Umbilical cord (tissue), 2 donors: ENCODE measurements around the gene TASP1. TPM values are rescaled to one million over a fixed set of nuclear protein-coding genes. Genes with fewer than 3 reads are reported as not detected.

Source experiments
- DNase-seq: peaks from one replicate; pipeline ENCODE4 v3.0.0-alpha.2; 2015; ENCODE audit warnings: low spot score
- total RNA-seq: library from RNA; depleted of rRNA; stranded (reverse); fragments of >200 nt; gene quantifications from one replicate; pipeline ENCODE4 v1.2.3, GENCODE V29; 2014; ENCODE audit warnings: low replicate concordance; ENCODE audit not compliant: insufficient read depth

Gene TASP1
- total RNA-seq, 1 donor from 2014 or later, result 54.2 TPM

DNA sequence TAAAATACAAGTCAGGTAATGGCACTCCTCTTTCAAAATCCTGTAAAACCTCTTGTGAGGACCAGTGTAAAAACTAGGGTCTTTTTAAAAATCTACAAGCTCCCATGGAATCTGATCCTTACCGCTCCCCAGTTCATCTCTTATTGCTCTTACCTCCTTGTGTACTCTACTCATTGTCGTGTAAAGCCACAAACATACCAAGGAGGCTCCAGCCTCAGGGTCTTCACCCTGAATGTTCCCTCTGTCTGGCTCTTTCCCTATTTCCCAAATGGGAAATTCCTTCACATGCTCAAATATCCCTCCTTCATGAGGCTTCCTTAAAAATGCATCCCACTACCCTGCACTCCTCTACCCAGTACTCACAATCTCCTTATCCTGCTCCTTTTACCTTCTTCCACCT lies 67.1 kb downstream of the TASP1 start:
- DNase-seq, result no peak

DNA sequence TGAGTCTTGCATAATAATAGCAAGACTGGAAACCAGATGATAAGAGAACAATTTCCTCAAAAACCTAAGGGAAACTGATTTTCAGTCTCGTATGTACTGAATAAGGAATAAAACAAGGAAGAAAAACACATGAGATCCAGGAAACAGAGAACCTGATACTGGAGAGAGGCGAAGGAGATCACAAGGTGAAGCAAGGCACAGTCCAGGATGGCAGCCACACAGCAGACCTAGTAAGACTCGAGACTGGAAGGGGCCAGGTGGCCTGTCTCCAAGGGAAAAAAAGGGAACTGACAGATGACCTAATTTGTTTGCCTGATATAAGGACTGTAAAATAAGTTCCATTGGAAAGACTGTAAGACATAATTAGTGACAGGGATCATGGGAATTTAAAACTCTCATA lies 71.1 kb downstream of the TASP1 start:
- no peak for DNase-seq

DNA sequence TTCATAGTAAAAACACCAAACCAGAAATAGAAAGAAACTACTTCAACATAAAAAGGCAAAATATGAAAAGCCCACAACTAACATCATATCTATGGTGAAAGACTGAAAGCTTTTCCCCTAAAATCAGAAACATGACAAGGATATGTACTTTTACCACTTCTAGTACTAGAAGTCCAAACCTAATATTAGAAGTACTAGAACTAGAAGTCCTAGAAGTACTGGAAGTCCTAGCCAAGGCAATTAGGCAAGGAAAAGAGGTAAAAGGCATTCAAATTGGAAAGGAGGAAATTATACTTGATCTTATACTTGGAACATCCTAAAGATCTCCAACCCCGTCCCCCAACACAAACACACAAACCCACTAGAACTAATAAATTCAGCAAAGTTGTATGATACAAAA lies 74.9 kb downstream of the TASP1 start:
- no peak for DNase-seq

DNA sequence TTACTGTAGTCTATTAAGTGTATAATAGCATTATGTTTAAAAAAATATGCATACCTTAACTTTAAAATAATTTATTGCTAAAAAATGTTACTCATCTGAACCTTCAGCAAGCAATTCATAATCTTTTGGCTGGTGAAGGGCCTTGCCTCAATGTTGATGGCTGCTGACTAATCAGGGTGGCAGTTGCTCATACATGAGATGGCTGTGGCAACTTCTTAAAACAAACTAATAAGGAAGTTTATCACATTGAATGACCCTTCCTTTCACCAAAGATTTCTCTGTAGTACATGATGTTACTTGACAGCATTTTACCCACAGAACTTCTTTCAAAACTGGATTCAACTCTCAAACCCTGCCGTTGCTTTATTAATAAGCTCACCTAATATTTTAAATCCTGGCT lies 84.0 kb downstream of the TASP1 start:
- DNase-seq, result no peak

DNA sequence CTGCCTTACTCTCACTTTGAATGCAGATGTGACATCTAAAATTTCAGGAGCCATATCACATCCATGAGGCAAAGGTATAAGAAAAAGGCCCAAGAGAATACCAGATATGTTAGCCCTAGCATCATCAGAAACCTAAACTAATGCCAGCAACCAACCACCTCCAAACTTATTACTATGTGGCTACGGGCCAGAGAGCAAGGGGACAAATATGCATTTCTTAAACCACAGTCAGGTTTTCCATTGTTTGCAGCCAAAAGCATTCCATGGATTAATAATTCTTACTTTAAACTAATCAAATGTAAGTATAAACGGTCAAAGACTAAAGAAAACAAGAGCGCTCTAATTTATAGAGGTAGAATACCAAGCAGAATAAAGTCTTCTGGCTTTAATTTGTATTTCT lies 84.7 kb downstream of the TASP1 start:
- DNase-seq, result no peak

DNA sequence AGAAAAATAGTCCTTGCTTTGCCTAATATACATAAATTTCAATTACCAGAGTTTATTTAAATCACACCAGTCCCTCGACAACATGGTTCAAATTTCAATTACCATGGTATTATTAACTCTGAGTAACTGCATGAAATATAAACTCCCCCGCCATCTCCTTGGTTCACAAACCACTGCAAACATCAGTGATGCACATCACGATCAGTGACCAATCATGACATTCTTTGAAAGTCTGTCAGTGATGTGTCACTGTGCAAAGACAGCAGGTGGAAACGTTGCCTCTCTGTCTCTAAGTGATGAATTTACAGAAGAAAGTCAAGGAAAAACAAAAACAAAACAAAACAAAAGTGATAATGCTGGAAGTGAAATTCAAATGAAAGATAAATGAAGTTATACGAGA lies 86.7 kb downstream of the TASP1 start:
- DNase-seq, result no peak

DNA sequence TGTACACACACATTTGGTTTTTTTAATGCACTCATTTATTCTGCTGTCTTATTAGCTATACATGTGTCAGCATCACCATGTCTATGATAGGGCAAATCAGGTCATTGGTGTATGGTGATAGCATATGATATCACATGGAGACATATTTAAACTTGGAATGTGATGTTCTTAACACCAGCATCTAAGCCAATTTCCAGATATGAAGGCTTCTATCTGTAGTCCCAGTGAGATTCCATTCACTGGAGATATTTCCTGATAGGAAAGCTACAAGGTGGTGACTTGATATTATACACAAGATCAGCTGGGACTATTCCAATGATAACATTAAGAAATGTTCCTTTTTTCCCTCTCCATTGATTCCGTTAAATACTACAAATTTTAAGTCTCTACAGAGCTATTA lies 89.3 kb downstream of the TASP1 start:
- no peak for DNase-seq

DNA sequence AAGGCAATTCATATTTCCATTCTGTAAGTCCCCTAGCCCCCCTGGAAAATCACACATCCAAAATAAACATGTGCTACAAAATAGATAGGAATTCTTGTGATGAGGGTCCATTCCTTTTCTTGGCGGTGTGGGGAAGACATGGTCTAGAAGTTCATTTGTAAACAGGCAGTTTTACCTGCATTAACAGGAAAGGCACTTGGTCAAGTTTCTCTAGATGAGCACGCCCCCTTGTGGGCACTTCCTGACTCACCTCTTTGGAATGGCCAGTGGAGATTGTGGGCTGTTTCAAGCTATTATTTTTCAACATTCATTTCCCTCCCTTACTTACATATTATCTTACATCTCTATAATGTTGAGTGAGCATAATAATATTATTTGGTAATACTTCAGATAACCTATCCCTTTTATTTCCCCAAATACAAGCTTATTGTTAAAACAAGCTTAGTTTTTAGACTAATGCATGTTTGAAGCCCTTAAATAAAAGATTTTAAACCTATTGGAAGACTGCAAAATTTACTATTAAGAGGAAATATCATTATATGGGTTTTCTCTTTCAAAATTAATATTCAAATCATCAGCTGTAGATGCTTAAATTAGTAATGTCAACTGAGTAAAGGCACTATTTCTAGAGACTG lies 92.1 kb downstream of the TASP1 start:
- peak; percentile 83 for DNase-seq

DNA sequence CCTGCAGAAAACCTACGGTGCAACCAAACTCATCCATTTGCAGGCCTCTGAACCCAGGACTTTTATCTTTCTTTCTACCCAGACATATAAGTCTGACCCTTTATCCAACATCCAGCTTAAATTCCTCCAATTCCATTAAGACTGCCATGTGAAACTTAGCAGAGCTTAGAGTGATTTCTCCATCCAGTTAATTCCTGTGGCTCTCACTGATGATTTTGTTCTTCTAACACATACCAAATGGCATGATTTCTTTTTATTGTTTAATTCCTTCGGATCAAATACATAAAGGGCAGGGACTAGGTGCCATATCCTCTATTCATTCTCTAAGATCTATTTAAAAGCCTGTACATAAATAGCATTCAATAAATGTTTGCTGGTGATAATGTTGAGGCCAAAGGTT lies 92.9 kb downstream of the TASP1 start:
- DNase-seq, result peak; percentile 85

DNA sequence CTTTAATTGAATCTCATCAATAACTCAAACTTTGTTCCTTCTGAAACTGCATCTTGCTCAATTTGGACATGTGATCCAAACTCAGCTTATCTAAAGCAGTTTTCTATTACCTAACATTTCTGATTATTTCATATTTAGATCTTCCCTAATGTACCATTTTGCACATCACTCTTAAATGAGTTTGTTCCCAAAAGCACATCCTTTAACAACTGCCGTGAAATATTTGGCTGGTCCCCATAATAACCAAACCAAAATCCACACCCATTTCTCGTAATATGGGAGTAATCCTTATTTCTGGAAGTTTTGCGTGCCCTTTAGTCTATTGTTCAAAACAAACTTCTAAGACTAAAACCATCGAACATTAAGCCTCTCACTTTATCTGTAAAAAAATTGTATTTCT lies 94.9 kb downstream of the TASP1 start:
- no peak for DNase-seq

DNA sequence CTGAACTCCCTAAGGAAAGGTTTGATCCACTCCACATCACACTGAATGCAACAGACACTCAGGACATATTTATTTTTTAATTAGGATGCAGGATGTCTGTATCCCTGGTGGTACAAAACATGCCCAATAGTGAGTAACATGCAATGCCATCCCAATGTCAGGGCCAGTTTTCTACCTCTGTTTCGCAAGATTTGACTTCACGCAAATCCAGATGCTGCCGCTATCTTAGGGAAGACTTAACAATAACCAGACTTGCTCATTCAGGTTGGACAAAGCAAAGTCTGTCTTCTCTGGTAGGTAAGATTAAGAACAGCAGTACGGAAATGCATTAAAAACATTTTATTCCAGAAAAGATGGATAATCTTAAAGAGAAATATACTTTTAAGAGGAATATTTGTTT lies 103.1 kb downstream of the TASP1 start:
- DNase-seq, result no peak

DNA sequence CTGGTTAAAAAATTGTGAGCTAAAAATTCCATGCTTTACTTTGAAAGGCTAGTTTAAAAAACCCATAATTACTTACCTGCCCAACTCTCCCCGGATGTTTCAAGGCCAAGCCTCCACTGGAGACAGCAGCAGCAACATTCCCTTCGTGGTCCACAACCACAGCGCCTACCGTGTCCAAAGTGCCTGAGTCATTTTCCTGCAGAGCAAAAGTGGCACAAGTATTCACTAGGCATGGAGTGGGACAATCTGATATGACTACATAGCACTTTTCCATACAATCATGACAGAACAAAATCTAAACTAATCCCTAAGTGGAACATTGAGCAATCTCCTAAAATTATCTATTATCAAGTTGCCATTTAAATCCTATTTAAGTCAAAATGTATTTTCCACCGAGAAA lies 104.8 kb downstream of the TASP1 start:
- DNase-seq, result no peak

DNA sequence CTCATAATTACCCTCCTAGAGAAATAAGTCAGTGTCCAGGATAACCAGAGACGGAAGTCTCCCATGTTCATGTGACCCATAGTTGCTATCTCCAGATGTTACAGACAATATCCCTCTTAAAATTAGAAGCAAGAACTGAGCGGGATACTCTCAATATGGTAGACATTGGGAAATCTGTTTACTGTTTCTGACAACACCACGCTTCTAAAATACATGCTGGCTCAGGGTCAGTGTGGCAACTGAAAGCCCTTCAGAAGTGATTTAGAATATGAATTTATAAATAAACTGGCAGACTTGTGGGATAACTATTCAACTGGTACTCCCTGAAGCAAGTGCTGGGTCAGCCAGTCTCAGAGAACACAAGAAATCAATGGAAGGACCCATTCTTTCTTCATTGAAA lies 108.6 kb downstream of the TASP1 start:
- no peak for DNase-seq

DNA sequence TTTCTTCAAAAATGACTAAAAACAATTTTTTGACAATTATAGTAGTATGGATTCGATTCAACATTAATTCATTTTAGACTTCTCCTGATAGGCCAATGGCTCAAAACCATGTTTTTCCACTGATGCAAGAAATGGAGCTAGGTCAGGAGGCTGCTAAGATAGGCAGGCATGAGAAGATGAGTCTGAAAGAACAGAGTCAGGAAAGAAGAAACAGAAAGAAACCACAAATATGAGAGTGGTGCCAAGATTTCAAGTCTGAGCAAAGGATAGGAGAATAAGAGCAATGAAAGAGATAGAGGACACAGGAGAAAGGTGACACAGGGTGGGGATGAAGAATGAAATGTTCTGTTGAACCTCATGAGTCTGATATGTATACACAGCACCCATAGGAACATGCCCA lies 112.2 kb downstream of the TASP1 start:
- DNase-seq, result no peak

DNA sequence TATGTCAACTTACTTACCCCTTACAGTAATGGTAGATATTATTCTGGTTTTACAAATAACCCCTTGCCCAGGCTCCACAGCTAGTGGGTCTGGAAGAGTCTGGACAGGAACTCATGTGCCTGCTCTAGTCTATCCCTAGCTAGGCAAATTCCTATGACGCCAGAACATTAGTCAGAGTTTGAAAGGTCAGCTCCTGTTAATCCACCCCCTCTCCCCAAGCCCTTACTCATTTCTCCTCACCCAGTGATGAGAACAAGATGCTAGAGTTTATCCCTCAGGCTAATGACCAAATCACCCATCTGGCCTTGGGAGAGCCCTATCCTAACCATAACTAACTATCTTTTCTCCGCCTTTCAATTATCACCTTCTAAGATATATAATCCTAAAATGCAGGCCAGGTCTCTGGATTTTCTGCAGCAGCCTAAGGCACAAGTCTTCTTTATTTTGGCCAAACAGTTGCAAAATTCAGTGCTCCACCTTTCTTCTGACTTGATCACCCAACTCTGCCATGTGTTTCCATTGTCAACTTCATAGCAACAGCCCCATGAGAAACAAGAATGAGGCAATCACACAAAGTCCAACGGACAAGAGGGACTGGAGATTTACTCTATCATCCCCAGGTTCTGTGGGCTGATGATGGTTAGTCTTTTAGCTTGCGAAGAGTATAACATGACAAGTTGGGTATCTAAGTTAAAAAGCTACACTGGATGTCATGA lies 113.3 kb downstream of the TASP1 start:
- DNase-seq, result no peak

DNA sequence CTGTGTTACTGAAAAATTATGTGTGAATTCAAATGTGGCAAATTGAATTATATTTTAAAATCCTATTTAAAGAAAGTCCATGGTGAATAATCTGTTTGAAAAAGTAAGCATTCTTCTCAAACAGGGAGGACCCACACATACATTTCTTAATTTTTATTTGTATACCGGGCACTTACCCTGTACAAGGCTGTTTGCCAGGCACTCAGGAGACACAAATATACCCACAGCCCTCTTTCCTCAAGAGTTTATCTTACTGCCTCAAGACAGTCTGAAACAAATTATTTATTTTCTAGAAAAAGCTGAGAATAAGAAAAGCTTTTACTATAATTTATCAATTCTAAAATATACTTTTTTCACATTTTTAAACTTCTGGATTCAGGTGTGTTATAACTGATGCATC lies 114.4 kb downstream of the TASP1 start:
- no peak for DNase-seq

DNA sequence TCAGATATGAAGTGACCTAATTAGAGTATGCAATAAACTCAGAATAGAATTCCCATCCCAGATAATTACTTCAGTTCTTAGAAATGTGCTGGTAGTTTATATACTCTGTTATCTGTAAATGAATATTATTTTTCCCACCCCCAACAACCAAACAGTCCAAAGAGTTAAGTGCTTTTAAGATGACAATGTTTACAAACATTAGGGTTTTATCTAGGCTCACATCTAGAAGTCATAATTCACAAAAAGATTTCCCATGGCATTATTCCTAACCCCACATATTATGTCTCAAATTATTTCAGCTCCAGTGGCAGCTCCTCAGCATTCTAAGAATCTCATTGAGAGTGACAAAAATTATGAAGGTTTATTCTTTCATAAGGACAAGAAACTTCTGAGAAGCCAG lies 120.9 kb downstream of the TASP1 start:
- DNase-seq, result no peak

DNA sequence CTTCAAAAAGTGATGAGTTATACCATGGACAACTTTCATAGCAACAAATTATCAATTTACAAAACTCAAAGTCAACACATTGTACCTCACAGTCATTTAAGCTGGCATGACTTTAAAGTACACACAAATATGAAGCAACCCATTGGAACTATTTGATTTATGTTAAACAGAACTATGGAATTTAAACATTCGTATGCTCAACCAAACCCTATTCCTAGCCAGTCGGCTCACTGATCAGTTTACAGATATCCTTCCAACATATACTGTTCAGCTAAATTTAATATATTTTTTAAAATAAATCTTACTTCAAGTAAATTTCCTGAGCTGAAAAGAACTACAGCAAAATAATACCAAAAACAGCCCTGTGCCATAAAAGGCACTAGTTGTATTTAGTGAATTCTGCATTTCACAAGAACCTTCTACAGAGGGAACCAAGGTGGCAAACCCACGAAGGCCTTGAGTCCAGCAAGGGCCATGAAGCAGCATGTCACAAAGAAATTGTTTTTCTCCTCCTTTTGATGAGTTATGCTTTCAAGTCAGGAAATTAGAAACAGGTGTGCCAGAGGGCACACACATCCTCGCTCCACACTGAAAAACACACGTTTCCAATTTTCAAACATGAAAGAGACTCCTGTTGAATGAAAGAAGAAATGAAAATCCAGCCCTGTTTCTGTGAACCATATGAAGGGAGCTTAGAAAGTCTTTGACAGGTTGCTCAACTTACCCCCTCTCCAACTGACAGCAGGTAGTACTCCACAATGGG lies 122.8 kb downstream of the TASP1 start:
- DNase-seq, result no peak

DNA sequence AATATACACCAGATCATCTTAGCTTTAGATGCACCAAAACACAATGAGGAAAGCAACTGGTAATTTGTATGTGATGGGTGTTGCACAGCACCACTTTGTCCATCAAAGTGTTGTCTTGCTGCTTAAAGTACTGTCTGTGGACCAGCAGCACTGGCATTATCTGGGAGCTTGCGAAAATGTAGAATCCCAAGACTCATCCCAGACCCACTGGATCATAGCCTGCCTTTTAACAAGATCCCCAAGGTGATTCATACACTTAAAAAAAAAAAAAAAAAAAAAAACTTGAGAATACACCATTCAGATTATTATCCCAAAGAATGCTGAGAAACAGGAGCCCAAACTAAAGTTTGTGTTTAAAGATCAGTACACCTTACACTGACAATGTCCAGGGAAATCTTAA lies 123.4 kb downstream of the TASP1 start:
- no peak for DNase-seq

DNA sequence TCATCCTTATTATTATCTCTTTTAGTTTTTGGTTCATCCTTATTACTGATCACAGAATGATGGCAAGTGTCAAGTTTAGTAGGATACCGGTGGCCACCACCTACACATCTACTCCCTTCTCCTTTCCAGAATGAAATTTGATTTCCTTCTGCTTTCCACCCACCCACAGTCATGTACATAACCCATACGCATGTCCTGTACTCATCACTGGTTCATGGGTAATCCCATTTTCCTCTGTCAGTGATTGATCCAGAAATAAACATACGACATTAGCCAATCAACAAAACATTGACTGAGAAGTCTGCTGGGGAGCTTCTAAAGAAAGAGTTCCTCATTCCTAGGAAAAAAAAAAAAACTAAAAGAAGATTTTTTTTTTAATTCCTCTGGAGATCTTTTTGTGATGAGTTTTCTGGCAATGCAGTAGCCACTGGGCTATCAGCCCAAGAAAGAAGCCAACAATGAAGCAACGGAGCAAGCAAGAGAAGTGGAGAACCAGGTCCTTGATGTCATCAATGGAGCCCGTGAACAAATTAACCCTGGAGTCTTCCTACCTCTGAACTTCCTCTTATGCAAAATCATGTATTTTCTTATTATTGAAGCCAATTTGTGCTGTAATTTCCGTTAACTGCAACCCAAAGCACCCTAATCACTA lies 127.8 kb downstream of the TASP1 start:
- DNase-seq, result no peak

DNA sequence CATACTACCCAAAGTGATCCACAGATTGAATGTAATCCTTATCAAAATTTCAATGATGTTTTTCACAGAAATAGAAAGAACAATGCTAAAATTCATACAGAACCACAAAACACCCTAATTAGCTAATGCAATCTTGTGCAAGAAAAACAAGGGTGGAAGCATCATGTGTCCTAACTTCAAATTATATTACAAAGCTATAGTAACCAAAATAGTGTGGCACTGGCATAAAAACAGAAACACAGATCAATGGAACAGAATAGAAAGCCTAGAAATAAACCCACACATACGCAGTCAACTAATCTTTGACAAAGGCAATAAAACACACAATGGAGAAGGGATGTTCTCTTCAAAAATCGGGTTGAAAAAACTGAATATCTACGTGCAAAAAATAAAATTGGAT lies 131.1 kb downstream of the TASP1 start:
- DNase-seq, result no peak

DNA sequence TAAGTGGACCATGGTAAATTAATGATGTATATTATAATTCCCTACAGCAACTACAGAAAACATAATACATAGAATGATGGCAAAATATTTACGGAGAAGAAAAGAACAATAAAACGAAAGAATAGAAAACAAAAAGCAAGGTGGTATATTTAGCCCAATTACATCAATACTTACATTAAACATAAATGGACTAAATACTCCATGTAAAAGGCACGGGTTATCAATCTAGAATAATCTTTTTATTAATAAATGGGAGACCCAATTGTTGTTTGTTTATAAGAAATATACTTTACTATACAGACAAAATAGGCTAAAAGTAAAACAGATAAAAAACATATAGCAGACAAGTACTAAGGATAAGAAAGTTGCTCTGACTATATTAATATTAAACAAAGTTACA lies 137.2 kb downstream of the TASP1 start:
- DNase-seq, result no peak

DNA sequence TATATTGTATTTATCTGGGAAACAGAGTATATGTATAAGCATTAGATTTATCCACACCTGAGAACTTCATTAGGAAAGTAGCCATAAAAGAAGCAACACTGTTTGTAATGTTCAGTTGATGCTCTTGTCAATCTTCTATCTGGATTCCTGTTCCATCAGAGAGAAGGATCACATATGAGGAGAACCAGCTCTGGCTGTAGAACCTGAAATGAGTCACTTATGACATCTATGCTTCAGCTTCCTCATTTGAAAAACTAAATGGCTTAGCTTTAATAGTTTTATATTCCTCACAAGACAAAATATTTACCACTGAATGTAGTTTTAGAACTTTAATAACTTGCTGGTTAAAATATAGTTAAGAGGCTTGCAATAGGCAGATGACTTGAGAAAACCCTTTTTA lies 144.7 kb downstream of the TASP1 start:
- no peak for DNase-seq
